Mammary epithelial cell (primary cell): ENCODE results near the gene DNMBP.

Experiments used
- CTCF ChIP-seq, 2 donors: IDR thresholded peaks in 1 of 2; conservative IDR thresholded peaks in 1 of 2; 2 replicates each; pipeline ENCODE4 v1.5.1; 2011 to 2012; ENCODE audit warnings: inconsistent platforms in 2 of 2, low read length in 2 of 2, mild to moderate bottlenecking in 2 of 2, control low read depth in 1 of 2, low read depth in 1 of 2; ENCODE audit not compliant: insufficient read depth in 1 of 2; ENCODE audit errors: extremely low read depth in 1 of 2
- EZH2 ChIP-seq: IDR thresholded peaks from 2 replicates; pipeline ENCODE4 v1.6.1; 2012; ENCODE audit warnings: low read length, inconsistent platforms, borderline replicate concordance

- TF ChIP-seq CTCF (conservative IDR thresholded peaks at IDR 0.05 in 1 of 2, IDR thresholded peaks at IDR 0.05 in 1 of 2; ENCODE audit: extremely low read depth in 1 of 2, insufficient read depth in 1 of 2, low read depth in 1 of 2, low read length in 2 of 2) (no peak), EZH2 (no peak)
Observed at GRCh38 chr10:99880080-99880835, 129.5 kb downstream of the DNMBP start.
